ENCODE measurements around the gene SAC3D1.

DNA sequence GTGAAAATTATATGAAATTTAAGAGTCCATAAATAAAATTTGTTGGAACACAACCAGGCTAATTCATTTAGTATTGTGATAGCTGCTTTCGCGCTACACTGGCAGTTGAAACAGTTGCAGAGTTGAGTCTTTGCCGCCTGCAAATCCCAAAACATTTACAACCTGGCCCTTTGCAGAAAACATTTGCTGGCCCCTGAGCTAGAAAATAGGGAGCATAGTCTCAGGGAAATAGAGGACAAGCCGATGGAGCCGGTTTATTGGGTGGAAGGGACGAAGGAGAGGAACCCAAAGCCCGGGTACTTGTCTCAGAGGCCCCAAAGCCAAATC is 527 bp upstream of the SAC3D1 start:
- TF ChIP-seq GATA2 (IDR thresholded peaks at IDR 0.05; ENCODE audit: low read depth, low read length) (no peak), GATA3 (IDR thresholded peaks at IDR 0.05; ENCODE audit: low read depth, low read length) (no peak)

Data from SH-SY5Y (cell line).